HG03342 (cell line): ENCODE measurements around the gene BZW2.

Experiments
- ATAC-seq: cut with Tn5 transposase; IDR thresholded peaks from one replicate; pipeline ENCODE4 v1.9.1; 2021; ENCODE audit warnings: mild to moderate bottlenecking, moderate library complexity; ENCODE audit not compliant: unreplicated experiment

The BZW2 gene

DNA sequence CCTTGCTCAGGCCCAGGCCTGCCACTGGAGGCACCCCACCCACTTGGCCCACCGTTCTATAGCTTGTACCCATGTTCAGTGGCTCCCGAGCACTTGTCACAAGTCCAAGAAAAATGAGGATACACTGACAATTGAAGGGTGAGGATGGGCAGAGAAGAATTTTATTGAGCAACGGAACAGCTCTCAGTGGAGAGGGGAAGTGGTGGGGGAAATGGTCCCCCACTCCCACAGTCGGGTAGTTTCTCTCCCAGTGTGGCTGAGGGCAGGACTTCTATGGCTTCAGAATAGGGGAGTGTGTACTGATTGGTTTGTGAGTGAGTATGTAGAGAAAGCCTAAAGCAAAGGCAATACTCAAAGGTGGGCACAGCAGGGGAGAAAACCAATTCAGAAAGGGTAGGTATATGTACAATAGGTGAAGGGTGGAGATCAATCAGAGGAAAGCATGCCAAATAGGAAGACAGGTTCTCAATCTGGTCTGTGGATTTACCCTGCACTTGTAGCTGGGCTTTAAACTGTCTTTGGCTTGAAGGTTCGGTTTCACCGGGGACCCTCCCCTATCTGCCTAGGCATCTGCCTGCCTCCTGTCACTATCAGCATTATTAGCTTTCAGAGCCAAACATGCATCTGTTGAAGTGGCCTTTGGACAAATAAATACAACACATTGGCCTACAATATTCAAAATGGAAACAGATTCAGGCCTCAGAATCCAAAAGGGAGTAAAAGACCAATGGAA is 98.7 kb downstream of the BZW2 start:
- ATAC-seq = no peak

DNA sequence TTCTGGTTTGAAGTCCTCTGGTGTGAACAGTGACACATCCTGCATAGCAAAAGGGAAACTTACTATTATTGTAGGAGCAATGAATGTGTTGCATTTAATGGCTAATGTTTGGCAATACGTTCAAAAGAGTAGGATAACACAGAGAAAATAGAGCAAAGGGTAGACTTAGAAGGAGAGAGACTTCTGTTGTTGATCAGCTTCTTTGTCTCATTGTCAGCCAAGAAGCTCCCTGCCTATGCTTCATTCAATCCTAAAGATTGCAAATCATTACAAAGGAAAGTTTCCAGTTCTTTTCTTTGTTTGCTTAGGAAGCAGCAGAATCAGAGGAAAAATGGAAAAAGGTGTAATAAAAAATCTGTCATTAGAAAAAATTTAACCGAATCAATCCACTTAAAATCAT is 99.7 kb downstream of the BZW2 start:
- no peak for ATAC-seq

DNA sequence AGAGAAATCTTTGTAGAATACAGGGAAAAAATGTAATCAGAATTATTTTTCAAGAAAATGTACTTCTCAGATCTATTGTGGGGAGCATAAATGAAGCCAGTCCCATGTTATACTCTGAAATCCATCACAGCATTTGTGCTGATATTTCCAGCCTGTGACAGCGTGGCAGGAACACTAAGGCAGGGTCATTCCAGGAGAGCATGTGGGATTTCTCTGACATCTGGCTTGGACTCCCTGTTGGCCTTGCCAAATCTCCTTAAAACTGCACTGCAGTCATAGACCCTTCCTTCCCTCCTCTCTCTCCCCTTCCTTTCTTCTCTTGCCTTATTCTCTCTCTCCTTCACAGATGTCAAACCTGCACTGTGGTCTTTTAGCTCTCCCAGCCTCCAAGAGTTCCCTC is 101.1 kb downstream of the BZW2 start:
- ATAC-seq = no peak

- ATAC-seq = no peak
Measured at GRCh38 chr7:16753102-16753931, 107.3 kb downstream of the BZW2 start, which contains the start of gene TSPAN13. Gene TSPAN13, plus strand, starts transcription at chr7:16753755. Its CDS starts 213 bp downstream, at chr7:16753968.

DNA sequence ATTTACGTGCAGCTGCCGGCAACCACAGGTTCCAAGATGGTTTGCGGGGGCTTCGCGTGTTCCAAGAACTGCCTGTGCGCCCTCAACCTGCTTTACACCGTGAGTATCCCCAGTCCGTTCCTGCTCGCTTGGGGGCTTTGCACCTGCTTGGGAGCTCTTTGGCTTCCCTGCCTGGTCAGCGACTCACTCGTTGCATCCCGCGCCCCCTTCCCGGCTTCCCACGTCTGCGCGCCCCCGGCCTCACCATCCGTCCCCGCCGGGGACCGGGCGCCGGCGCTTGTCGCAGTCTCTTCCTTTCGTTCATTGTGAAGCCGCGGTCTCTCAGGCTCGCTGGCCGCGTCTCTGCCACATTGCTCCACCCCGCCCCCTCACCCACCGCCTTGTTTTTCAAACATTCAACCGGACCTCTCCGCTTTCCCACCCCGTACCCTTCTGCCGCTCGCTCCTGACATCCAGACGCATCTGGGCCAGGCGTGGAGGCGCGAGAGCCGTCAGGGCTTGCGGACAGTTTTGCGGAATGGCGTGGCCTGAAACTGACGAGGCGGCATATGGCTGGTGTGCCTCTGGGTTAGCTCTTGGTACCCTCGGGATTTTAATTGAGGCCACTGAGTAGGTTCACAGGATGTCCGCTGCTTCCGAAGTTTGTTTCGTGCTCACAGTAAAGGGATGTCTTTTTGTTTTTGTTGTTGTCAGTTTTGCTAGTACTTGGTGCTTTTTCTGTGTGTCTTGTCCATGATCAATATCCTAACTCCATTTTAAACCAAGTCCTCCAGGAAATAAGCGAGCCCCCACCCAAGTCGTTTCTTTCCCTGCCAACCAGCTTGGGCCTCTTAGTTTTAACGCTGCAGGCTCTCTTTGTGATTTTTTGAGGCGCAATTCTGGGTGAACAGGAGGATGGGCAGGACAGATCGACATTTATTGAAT is 108.2 kb downstream of the BZW2 start:
- no peak for ATAC-seq

GRCh38 chr7:16754856-16755317 is 108.9 kb downstream of the BZW2 start:
- no peak for ATAC-seq

DNA sequence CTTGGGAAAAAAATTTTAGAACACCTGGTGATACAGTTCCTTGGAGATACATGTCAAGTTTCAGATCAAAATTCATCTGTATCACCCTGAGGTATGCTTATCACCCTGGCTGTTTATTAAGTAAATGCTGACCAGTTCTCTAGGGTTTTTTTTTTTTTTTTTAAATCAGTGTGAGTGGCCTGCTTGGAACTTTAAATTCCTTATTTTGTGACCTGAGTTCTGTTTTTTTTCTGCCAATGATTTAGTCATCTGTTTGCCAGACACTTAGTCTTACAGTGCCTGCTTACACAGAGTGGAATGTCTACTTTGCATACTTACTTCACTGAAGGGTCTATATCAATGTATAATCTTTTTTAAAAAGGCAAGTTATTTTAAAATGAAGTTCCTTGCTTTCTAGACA is 109.4 kb downstream of the BZW2 start:
- no peak for ATAC-seq
